GM12878 (cell line): ENCODE measurements around the gene CNDP1. TPM values are rescaled to one million over a fixed set of nuclear protein-coding genes. Genes with fewer than 3 reads are reported as not detected.

Experiments used
- CBX3 ChIP-seq: fragments of 200-600 bp; sonication (generic); IDR thresholded peaks from 2 replicates; pipeline ENCODE4 v1.6.1; 2016; ENCODE audit warnings: low read depth, borderline replicate concordance
- CHD1 ChIP-seq: IDR thresholded peaks from 2 replicates; pipeline ENCODE4 v1.6.1; 2012; ENCODE audit warnings: low read depth, low read length, improper control_type of control experiment
- KAT2A ChIP-seq: conservative IDR thresholded peaks from 2 replicates; pipeline ENCODE4 v1.6.1; 2011; ENCODE audit warnings: low read depth, low read length; ENCODE audit not compliant: control insufficient read depth
- TAF1 ChIP-seq: IDR thresholded peaks from 2 replicates; pipeline ENCODE4 v1.6.1; 2011; ENCODE audit warnings: mild to moderate bottlenecking, low read depth, low read length, borderline replicate concordance
- polyA plus RNA-seq, 11 experiments: library from polyadenylated mRNA; depleted of rRNA in 4 of 11; unstranded in 6 of 11; stranded (reverse) in 5 of 11; fragments of >200 nt; fragmentation: Nextera tagmentation in 4 of 11; fragmentation: Illumina TruSeq in 1 of 11; extraction: Ambion mirVana in 4 of 11; extraction: Trizol in 1 of 11; gene quantifications; 1 replicate in 1 of 11; 2 replicates in 10 of 11; pipeline versions ENCODE4 v1.2.1 to v1.2.3, GENCODE V29; 2011 to 2016; ENCODE audit warnings: inconsistent platforms in 2 of 11, missing spikeins in 2 of 11, low read depth in 1 of 11
- total RNA-seq, 4 experiments: library from RNA; depleted of rRNA in 3 of 4; stranded (reverse); fragments of >200 nt in 3 of 4; fragmentation: Illumina TruSeq in 1 of 4; extraction: Trizol in 1 of 4; gene quantifications; 2 replicates each; pipeline versions ENCODE4 v1.2.1 to v1.2.3, GENCODE V29; 2013 to 2021
- TF ChIP-seq, protein P1 (sequence below): fragments of 450-650 bp; IDR thresholded peaks from 2 replicates; pipeline ENCODE4 v1.6.1; 2017; ENCODE audit warnings: mild to moderate bottlenecking, moderate library complexity
- TF ChIP-seq, protein P2 (sequence below): fragments of 450-650 bp; IDR thresholded peaks from 2 replicates; pipeline ENCODE4 v1.6.1; 2017; ENCODE audit warnings: borderline replicate concordance
- TF ChIP-seq, protein P3 (sequence below): fragments of 450-650 bp; IDR thresholded peaks from 2 replicates; pipeline ENCODE4 v1.6.1; 2016; ENCODE audit warnings: mild to moderate bottlenecking, moderate library complexity, borderline replicate concordance

CNDP1 gene
- total and polyA plus RNA-seq, 10 of the 15 experiments (the other 5 are each of a cell fraction or from before 2014, with no cell fraction given): 0.04 to 0.05 TPM; not detected in 8

DNA sequence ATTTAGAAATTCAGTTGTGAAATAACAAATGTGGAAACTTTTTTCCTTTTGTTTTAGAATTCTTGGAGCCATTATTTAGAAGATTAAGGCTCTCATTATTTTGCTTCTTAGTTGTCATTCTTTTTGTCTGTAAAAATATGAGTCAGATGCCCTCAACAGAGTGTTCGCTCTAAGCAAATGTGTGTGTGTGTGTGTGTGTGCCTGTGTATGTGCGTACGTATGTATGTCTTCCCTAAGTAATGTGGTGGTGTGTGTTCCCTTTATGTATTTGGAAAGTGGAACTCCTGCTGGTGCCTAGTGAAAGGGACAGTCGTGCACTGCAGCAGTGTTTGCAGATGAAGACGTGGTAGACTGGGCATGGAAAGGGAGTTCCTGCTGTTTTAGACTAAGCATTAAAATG, 90.9 kb downstream of the CNDP1 start (continued):
- TF ChIP-seq, protein P1, sequence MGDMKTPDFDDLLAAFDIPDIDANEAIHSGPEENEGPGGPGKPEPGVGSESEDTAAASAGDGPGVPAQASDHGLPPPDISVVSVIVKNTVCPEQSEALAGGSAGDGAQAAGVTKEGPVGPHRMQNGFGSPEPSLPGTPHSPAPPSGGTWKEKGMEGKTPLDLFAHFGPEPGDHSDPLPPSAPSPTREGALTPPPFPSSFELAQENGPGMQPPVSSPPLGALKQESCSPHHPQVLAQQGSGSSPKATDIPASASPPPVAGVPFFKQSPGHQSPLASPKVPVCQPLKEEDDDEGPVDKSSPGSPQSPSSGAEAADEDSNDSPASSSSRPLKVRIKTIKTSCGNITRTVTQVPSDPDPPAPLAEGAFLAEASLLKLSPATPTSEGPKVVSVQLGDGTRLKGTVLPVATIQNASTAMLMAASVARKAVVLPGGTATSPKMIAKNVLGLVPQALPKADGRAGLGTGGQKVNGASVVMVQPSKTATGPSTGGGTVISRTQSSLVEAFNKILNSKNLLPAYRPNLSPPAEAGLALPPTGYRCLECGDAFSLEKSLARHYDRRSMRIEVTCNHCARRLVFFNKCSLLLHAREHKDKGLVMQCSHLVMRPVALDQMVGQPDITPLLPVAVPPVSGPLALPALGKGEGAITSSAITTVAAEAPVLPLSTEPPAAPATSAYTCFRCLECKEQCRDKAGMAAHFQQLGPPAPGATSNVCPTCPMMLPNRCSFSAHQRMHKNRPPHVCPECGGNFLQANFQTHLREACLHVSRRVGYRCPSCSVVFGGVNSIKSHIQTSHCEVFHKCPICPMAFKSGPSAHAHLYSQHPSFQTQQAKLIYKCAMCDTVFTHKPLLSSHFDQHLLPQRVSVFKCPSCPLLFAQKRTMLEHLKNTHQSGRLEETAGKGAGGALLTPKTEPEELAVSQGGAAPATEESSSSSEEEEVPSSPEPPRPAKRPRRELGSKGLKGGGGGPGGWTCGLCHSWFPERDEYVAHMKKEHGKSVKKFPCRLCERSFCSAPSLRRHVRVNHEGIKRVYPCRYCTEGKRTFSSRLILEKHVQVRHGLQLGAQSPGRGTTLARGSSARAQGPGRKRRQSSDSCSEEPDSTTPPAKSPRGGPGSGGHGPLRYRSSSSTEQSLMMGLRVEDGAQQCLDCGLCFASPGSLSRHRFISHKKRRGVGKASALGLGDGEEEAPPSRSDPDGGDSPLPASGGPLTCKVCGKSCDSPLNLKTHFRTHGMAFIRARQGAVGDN: no peak
- TF ChIP-seq, protein P2, sequence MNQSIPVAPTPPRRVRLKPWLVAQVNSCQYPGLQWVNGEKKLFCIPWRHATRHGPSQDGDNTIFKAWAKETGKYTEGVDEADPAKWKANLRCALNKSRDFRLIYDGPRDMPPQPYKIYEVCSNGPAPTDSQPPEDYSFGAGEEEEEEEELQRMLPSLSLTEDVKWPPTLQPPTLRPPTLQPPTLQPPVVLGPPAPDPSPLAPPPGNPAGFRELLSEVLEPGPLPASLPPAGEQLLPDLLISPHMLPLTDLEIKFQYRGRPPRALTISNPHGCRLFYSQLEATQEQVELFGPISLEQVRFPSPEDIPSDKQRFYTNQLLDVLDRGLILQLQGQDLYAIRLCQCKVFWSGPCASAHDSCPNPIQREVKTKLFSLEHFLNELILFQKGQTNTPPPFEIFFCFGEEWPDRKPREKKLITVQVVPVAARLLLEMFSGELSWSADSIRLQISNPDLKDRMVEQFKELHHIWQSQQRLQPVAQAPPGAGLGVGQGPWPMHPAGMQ: no peak
- TF ChIP-seq CBX3 (no peak), KAT2A (no peak), CHD1 (no peak), TAF1 (no peak)
- TF ChIP-seq, protein P3, sequence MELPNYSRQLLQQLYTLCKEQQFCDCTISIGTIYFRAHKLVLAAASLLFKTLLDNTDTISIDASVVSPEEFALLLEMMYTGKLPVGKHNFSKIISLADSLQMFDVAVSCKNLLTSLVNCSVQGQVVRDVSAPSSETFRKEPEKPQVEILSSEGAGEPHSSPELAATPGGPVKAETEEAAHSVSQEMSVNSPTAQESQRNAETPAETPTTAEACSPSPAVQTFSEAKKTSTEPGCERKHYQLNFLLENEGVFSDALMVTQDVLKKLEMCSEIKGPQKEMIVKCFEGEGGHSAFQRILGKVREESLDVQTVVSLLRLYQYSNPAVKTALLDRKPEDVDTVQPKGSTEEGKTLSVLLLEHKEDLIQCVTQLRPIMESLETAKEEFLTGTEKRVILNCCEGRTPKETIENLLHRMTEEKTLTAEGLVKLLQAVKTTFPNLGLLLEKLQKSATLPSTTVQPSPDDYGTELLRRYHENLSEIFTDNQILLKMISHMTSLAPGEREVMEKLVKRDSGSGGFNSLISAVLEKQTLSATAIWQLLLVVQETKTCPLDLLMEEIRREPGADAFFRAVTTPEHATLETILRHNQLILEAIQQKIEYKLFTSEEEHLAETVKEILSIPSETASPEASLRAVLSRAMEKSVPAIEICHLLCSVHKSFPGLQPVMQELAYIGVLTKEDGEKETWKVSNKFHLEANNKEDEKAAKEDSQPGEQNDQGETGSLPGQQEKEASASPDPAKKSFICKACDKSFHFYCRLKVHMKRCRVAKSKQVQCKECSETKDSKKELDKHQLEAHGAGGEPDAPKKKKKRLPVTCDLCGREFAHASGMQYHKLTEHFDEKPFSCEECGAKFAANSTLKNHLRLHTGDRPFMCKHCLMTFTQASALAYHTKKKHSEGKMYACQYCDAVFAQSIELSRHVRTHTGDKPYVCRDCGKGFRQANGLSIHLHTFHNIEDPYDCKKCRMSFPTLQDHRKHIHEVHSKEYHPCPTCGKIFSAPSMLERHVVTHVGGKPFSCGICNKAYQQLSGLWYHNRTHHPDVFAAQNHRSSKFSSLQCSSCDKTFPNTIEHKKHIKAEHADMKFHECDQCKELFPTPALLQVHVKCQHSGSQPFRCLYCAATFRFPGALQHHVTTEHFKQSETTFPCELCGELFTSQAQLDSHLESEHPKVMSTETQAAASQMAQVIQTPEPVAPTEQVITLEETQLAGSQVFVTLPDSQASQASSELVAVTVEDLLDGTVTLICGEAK: no peak
